Breast epithelium (tissue), 3 donors: ENCODE results near the gene ATP1A1.

ENCODE experiments used
- POLR2A ChIP-seq: fragments of 450-650 bp; IDR thresholded peaks from one replicate; pipeline ENCODE4 v1.6.1; 2016; ENCODE audit warnings: antibody characterized with exemption, mild to moderate bottlenecking, moderate library complexity
- POLR2AphosphoS5 ChIP-seq, 3 donors: sonication (generic); formaldehyde crosslinking; IDR thresholded peaks; one replicate each; pipeline ENCODE4 v1.6.1; 2017; ENCODE audit warnings: antibody characterized with exemption in 3 of 3
- TF ChIP-seq, protein P1 (sequence below), 3 donors: fragments of 450-650 bp; IDR thresholded peaks; one replicate each; pipeline ENCODE4 v1.5.1; 2016 to 2017; ENCODE audit warnings: antibody characterized with exemption in 3 of 3, mild to moderate bottlenecking in 3 of 3, moderate library complexity in 3 of 3

DNA sequence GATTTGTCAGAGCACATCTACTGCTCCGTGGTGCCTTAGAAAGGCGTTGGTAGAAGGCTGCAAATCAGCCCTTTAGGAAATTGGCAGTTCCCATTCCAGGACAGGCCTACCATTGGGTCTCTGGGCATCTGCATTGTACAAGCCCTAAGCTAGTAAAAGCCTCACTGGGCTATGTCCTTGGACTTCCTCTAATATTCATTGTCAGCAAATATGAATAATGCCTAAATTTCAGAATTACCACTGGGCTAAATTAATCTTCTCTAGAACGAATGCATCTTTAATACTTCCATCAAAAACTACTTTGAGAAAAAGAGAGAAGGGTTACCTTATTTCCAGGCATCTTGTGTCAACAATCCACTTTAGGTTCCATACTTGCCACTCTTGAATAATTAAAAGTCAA lies 41.5 kb upstream of the ATP1A1 start:
- TF ChIP-seq, protein P1, sequence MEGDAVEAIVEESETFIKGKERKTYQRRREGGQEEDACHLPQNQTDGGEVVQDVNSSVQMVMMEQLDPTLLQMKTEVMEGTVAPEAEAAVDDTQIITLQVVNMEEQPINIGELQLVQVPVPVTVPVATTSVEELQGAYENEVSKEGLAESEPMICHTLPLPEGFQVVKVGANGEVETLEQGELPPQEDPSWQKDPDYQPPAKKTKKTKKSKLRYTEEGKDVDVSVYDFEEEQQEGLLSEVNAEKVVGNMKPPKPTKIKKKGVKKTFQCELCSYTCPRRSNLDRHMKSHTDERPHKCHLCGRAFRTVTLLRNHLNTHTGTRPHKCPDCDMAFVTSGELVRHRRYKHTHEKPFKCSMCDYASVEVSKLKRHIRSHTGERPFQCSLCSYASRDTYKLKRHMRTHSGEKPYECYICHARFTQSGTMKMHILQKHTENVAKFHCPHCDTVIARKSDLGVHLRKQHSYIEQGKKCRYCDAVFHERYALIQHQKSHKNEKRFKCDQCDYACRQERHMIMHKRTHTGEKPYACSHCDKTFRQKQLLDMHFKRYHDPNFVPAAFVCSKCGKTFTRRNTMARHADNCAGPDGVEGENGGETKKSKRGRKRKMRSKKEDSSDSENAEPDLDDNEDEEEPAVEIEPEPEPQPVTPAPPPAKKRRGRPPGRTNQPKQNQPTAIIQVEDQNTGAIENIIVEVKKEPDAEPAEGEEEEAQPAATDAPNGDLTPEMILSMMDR (IDR thresholded peaks at IDR 0.05) = no peak
- no peak for TF ChIP-seq POLR2A
- no peak for TF ChIP-seq POLR2AphosphoS5 (IDR thresholded peaks at IDR 0.05)
